K562 (cell line): ENCODE results near the gene PLPP7. TPM values are rescaled to one million over a fixed set of nuclear protein-coding genes. Genes with fewer than 3 reads are reported as not detected.

ENCODE experiments used
- ATF1 ChIP-seq, 2 experiments: fragments of 450-650 bp in 1 of 2; IDR thresholded peaks; 2 replicates each; pipeline ENCODE4 v1.6.1; 2016; ENCODE audit warnings: missing compliant biosample characterization in 1 of 2, missing genetic modification characterization in 1 of 2
- COPS2 ChIP-seq: fragments of 450-650 bp; conservative IDR thresholded peaks from 2 replicates; pipeline ENCODE4 v1.6.1; 2016; ENCODE audit warnings: mild to moderate bottlenecking, moderate library complexity
- DMBX1 ChIP-seq: fragments of 250-450 bp; sonication (Bioruptor Pico); IDR thresholded peaks from 2 replicates; pipeline ENCODE4 v1.8.0; 2022; ENCODE audit warnings: inconsistent platforms, mild to moderate bottlenecking, moderate library complexity, borderline replicate concordance
- DPF2 ChIP-seq: fragments of 450-650 bp; IDR thresholded peaks from 2 replicates; pipeline ENCODE4 v1.6.1; 2016
- E4F1 ChIP-seq: fragments of 250-450 bp; sonication (Bioruptor Pico); IDR thresholded peaks from 2 replicates; pipeline ENCODE4 v1.5.0; 2021; ENCODE audit warnings: mild to moderate bottlenecking, borderline replicate concordance
- ESRRA ChIP-seq: fragments of 450-650 bp; IDR thresholded peaks from 2 replicates; pipeline ENCODE4 v1.6.1; 2014; ENCODE audit warnings: low read depth, mild to moderate bottlenecking, moderate library complexity, borderline replicate concordance
- HDAC2 ChIP-seq: fragments of 450-650 bp; IDR thresholded peaks from 2 replicates; pipeline ENCODE4 v1.6.1; 2016; ENCODE audit warnings: mild to moderate bottlenecking
- HNRNPH1 ChIP-seq: fragments of 200-400 bp; formaldehyde crosslinking; optimal IDR thresholded peaks from 2 replicates; pipeline ENCODE3; 2017; ENCODE audit warnings: low read depth, mild to moderate bottlenecking, low read length, moderate library complexity
- JUND ChIP-seq, 2 experiments: IDR thresholded peaks; 2 replicates in 1 of 2; 3 replicates in 1 of 2; pipeline ENCODE4 v1.6.1; 2011; ENCODE audit warnings: borderline replicate concordance in 2 of 2, low read depth in 2 of 2, low read length in 2 of 2, improper control_type of control experiment in 1 of 2, missing biosample characterization in 1 of 2, missing genetic modification characterization in 1 of 2, missing genetic modification reagents in 1 of 2
- MECOM ChIP-seq: fragments of 250-450 bp; sonication (Bioruptor Pico); IDR thresholded peaks from 2 replicates; pipeline ENCODE4 v1.8.0; 2022; ENCODE audit warnings: inconsistent platforms
- NUFIP1 ChIP-seq: fragments of 450-650 bp; IDR thresholded peaks from 2 replicates; pipeline ENCODE4 v1.6.1; 2018; ENCODE audit not compliant: partially characterized antibody
- PCBP2 ChIP-seq: fragments of 200-400 bp; formaldehyde crosslinking; IDR thresholded peaks from 2 replicates; pipeline ENCODE4 v1.6.1; 2018; ENCODE audit warnings: low read length, low read depth, mild to moderate bottlenecking, moderate library complexity; ENCODE audit not compliant: poor library complexity, severe bottlenecking
- PHB2 ChIP-seq: fragments of 450-650 bp; IDR thresholded peaks from 2 replicates; pipeline ENCODE4 v1.6.1; 2017; ENCODE audit warnings: low read depth
- SMARCA5 ChIP-seq: fragments of 450-650 bp; IDR thresholded peaks from 2 replicates; pipeline ENCODE4 v1.6.1; 2016
- ZFP30 ChIP-seq: fragments of 250-450 bp; sonication (Bioruptor Pico); IDR thresholded peaks from 2 replicates; pipeline ENCODE4 v1.8.0; 2022; ENCODE audit warnings: moderate library complexity, mild to moderate bottlenecking, inconsistent platforms, borderline replicate concordance
- ZNF133 ChIP-seq: fragments of 250-450 bp; sonication (Bioruptor Pico); IDR thresholded peaks from 2 replicates; pipeline ENCODE4 v1.4.0; 2020; ENCODE audit warnings: mild to moderate bottlenecking
- ZNF77 ChIP-seq: fragments of 250-450 bp; sonication (Bioruptor Pico); IDR thresholded peaks from 2 replicates; pipeline ENCODE4 v1.5.0; 2020
- polyA plus RNA-seq, 8 experiments: library from polyadenylated mRNA; depleted of rRNA in 4 of 8; stranded (reverse) in 5 of 8; unstranded in 3 of 8; fragments of >200 nt; fragmentation: Nextera tagmentation in 2 of 8; fragmentation: Illumina TruSeq in 1 of 8; extraction: Ambion mirVana in 2 of 8; extraction: Trizol in 1 of 8; gene quantifications; 2 replicates each; pipeline versions ENCODE4 v1.2.1 to v1.2.3, GENCODE V29; 2011 to 2014; ENCODE audit warnings: inconsistent platforms in 1 of 8, missing spikeins in 1 of 8
- total RNA-seq, 7 experiments: library from RNA; depleted of rRNA in 6 of 7; stranded (reverse); fragments of >200 nt in 6 of 7; fragmentation: Illumina TruSeq in 2 of 7; extraction: Trizol in 2 of 7; gene quantifications; 2 replicates each; pipeline versions ENCODE4 v1.2.1 to v1.2.3, GENCODE V29; 2011 to 2021; ENCODE audit warnings: low replicate concordance in 1 of 7
- TF ChIP-seq, protein P1 (sequence below): fragments of 250-450 bp; sonication (Bioruptor Pico); IDR thresholded peaks from 2 replicates; pipeline ENCODE4 v1.8.0; 2021; ENCODE audit warnings: mild to moderate bottlenecking, moderate library complexity
- TF ChIP-seq, protein P2 (sequence below), 3 experiments: fragments of 200-800 bp in 1 of 3; fragments of 250-450 bp in 1 of 3; fragments of 450-650 bp in 1 of 3; sonication (Bioruptor Pico) in 1 of 3; sonication (Bioruptor generic) in 1 of 3; formaldehyde crosslinking in 1 of 3; IDR thresholded peaks; 2 replicates each; pipeline versions ENCODE4 v1.6.1 to v1.8.0; 2016 to 2022; ENCODE audit warnings: mild to moderate bottlenecking in 2 of 3, missing genetic modification characterization in 2 of 3, missing compliant biosample characterization in 1 of 3, moderate library complexity in 1 of 3

PLPP7 gene
- total and polyA plus RNA-seq, 9 of the 15 experiments (the other 6 are each of a cell fraction or from before 2014, with no cell fraction given): 0.09 to 0.93 (median 0.18) TPM; not detected in 4

DNA sequence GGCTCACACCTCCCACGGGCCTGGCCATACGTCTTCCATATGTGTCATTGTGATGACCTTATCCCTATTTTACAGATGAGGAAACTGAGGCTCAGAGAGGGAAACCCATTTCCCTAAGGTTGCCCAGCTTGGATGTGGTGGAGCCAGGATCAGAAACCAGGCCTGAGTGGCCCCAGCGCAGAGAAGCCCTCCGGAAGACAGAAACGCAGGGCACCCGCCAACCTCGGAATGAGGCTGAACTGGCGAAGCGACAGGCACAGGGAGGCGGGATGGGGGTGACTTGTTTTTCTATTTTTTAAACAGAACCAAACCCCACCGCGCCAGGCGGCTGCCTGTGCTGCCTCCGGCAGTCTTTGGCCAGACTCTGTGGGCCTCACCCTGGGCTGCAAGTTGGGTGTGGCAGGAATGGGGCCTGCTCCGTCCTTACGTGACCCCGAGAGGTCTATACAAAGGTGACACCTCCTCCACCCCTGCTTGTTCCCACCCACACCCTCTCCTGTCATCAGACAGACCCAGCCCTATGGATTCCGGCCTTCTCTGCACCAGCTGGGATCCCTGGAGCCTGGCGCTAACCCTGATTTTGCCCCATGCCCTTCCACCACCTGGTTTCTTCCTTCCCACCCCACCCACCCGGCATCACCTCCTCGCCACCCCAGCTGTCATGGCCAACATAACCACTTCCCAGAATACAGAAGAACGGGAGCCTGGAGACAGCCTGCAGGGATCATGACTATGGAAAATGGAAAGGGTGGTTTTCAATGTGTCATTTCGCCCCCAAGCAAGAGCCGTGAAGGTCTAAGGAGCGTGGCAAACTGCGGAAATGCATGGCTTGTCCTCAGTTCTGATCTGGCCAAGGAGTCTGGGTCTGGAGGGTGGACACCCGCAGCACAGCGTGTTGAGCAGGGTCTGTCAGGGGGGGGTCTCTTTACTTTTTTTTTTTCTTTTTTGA is 23.6 kb downstream of the PLPP7 start (continued):
- TF ChIP-seq, protein P1, sequence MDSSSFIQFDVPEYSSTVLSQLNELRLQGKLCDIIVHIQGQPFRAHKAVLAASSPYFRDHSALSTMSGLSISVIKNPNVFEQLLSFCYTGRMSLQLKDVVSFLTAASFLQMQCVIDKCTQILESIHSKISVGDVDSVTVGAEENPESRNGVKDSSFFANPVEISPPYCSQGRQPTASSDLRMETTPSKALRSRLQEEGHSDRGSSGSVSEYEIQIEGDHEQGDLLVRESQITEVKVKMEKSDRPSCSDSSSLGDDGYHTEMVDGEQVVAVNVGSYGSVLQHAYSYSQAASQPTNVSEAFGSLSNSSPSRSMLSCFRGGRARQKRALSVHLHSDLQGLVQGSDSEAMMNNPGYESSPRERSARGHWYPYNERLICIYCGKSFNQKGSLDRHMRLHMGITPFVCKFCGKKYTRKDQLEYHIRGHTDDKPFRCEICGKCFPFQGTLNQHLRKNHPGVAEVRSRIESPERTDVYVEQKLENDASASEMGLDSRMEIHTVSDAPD (CRISPR knock-in tag): no peak
- no peak; the same call in 1 of the 2 replicates for TF ChIP-seq JUND (IDR thresholded peaks at IDR 0.05; ENCODE audit: borderline replicate concordance, low read depth, low read length)
- no peak; the same call in 2 of the 3 replicates for TF ChIP-seq JUND (tag; IDR thresholded peaks at IDR 0.05; ENCODE audit: borderline replicate concordance, low read depth, low read length)
- no peak for TF ChIP-seq ATF1 (CRISPR knock-in tag; IDR thresholded peaks at IDR 0.05)
- TF ChIP-seq ATF1 (tag; IDR thresholded peaks at IDR 0.05): 0 out of 2 replicates have a peak, but pooled peaks have one; percentile 8
- no peak for TF ChIP-seq PHB2
- peak; percentile 30; the same call in 1 of the 2 replicates for TF ChIP-seq DPF2
- no peak for TF ChIP-seq ZFP30 (CRISPR knock-in tag)
- 0 out of 2 replicates have a peak, but pooled peaks have one; percentile 32 for TF ChIP-seq MECOM (CRISPR knock-in tag)
- TF ChIP-seq ESRRA: peak; percentile 64; the same call in 1 of the 2 replicates
- TF ChIP-seq, protein P2, sequence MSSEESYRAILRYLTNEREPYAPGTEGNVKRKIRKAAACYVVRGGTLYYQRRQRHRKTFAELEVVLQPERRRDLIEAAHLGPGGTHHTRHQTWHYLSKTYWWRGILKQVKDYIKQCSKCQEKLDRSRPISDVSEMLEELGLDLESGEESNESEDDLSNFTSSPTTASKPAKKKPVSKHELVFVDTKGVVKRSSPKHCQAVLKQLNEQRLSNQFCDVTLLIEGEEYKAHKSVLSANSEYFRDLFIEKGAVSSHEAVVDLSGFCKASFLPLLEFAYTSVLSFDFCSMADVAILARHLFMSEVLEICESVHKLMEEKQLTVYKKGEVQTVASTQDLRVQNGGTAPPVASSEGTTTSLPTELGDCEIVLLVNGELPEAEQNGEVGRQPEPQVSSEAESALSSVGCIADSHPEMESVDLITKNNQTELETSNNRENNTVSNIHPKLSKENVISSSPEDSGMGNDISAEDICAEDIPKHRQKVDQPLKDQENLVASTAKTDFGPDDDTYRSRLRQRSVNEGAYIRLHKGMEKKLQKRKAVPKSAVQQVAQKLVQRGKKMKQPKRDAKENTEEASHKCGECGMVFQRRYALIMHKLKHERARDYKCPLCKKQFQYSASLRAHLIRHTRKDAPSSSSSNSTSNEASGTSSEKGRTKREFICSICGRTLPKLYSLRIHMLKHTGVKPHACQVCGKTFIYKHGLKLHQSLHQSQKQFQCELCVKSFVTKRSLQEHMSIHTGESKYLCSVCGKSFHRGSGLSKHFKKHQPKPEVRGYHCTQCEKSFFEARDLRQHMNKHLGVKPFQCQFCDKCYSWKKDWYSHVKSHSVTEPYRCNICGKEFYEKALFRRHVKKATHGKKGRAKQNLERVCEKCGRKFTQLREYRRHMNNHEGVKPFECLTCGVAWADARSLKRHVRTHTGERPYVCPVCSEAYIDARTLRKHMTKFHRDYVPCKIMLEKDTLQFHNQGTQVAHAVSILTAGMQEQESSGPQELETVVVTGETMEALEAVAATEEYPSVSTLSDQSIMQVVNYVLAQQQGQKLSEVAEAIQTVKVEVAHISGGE (CRISPR knock-in tag; IDR thresholded peaks at IDR 0.05): no peak
- TF ChIP-seq HDAC2: peak; percentile 83
- no peak for TF ChIP-seq E4F1
- TF ChIP-seq PCBP2: no peak
- no peak for TF ChIP-seq ZNF77 (CRISPR knock-in tag)
- no peak for TF ChIP-seq COPS2
- TF ChIP-seq ZNF133 (CRISPR knock-in tag): no peak
- 0 out of 2 replicates have a peak, but pooled peaks have one; percentile 16 for TF ChIP-seq DMBX1 (CRISPR knock-in tag)
- TF ChIP-seq HNRNPH1: no peak
- no peak for TF ChIP-seq NUFIP1
- TF ChIP-seq SMARCA5: peak; percentile 86
- TF ChIP-seq, all 486 proteins: peak for 47
